ENCODE data around the gene STK32A. TPM values are rescaled to one million over a fixed set of nuclear protein-coding genes. Genes with fewer than 3 reads are reported as not detected.

STK32A gene
- total and polyA plus RNA-seq, 2 experiments from 2014 or later, result 2.4 to 2.8 TPM

- DNase-seq (ENCODE audit: low spot score) (no peak), ATAC-seq (no peak)
- TF ChIP-seq NANOG (IDR thresholded peaks at IDR 0.05; ENCODE audit: borderline replicate concordance) (no peak), EZH2phosphoT487 (IDR thresholded peaks at IDR 0.05; ENCODE audit: unreplicated experiment) (no peak), EZH2 (IDR thresholded peaks at IDR 0.05; ENCODE audit: low read depth, unreplicated experiment) (no peak), ZNF331 (CRISPR knock-in tag; IDR thresholded peaks at IDR 0.05; ENCODE audit: low read depth) (no peak), CREB1 (CRISPR knock-in tag; IDR thresholded peaks at IDR 0.05; ENCODE audit: low read depth) (no peak), REST (IDR thresholded peaks at IDR 0.05; ENCODE audit: unreplicated experiment) (no peak), ZNF114 (CRISPR knock-in tag; IDR thresholded peaks at IDR 0.05) (no peak), ETS1 (IDR thresholded peaks at IDR 0.05) (no peak), JUNB (IDR thresholded peaks at IDR 0.05; ENCODE audit: unreplicated experiment) (no peak), ZNF462 (CRISPR knock-in tag; IDR thresholded peaks at IDR 0.05) (no peak), POLR2AphosphoS5 (IDR thresholded peaks at IDR 0.05; ENCODE audit: low read depth) (no peak), CTCF (conservative IDR thresholded peaks at IDR 0.05; ENCODE audit: low read depth in 2 of 2) (no peak), STAT1 (IDR thresholded peaks at IDR 0.05; ENCODE audit: unreplicated experiment) (no peak)
- Mint-ChIP-seq H3K4me3 (no peak overlapping the region), H3K4me1 (peaks cover 35% of the 10 kb centered on the region), H3K27me3 (ENCODE audit: insufficient read depth, low read depth, poor library complexity) (peaks cover 3% of the 10 kb centered on the region), H3K27ac (no peak overlapping the region), H3K36me3 (ENCODE audit: low read depth) (peaks cover 51% of the 10 kb centered on the region), H3K9me3 (no peaks in the 10 kb centered on the region)
- Histone ChIP-seq H3K27ac (ENCODE audit: low read depth) (0 out of 2 replicates have a peak overlapping the region, but pooled peaks have one; percentile 47), H3K36me3 (ENCODE audit: insufficient read depth) (peaks cover 29% of the 10 kb centered on the region), H3F3A (replicated peaks; ENCODE audit: low read depth) (no peaks in the 10 kb centered on the region; the same call in 1 of the 2 replicates), H4K20me1 (replicated peaks; ENCODE audit: insufficient read depth) (peaks cover 72% of the 10 kb centered on the region), H3K4me3 (no peak overlapping the region), H3K4me1 (ENCODE audit: insufficient read depth) (peaks cover 27% of the 10 kb centered on the region), H3K27me3 (ENCODE audit: insufficient read depth) (no peaks in the 10 kb centered on the region), H3K79me2 (replicated peaks; ENCODE audit: insufficient read depth) (peaks cover 100% of the 10 kb centered on the region), H2AFZ (no peak overlapping the region), H3K4me2 (no peak overlapping the region), H3K9me2 (ENCODE audit: insufficient read depth) (0 out of 2 replicates have a peak, but pooled peaks cover 2% of the 10 kb centered on the region)
Measured at GRCh38 chr5:147427521-147428401, 192.9 kb downstream of the STK32A start.
